Esophagus squamous epithelium (tissue), 5 donors: ENCODE results near the gene ARMH3. TPM values are rescaled to one million over a fixed set of nuclear protein-coding genes. Genes with fewer than 3 reads are reported as not detected.

ENCODE experiments used
- DNase-seq: peaks from one replicate; lab custom pipeline; 2025; lab: John Stamatoyannopoulos, UW
- H3K27ac ChIP-seq, 4 donors: fragments of 200-600 bp; sonication (generic); one replicate each; pipeline ENCODE4 v1.5.1; 2016 to 2019; ENCODE audit warnings: mild to moderate bottlenecking in 1 of 4
- H3K27me3 ChIP-seq, 4 donors: fragments of 200-600 bp; sonication (generic); 1 replicate in 3 of 4; 2 replicates in 1 of 4; pipeline versions ENCODE4 v1.5.1 to v1.6.0; 2017 to 2021; ENCODE audit warnings: antibody characterized with exemption in 1 of 4
- H3K36me3 ChIP-seq, 3 donors: fragments of 200-600 bp; sonication (generic); one replicate each; pipeline ENCODE4 v1.5.1; 2016 to 2019
- H3K4me1 ChIP-seq, 3 donors: fragments of 200-600 bp; sonication (generic); one replicate each; pipeline ENCODE4 v1.5.1; 2017 to 2019
- H3K4me3 ChIP-seq, 4 donors: fragments of 200-600 bp; sonication (generic); 1 replicate in 3 of 4; 2 replicates in 1 of 4; pipeline ENCODE4 v1.5.1; 2016 to 2019; ENCODE audit warnings: mild to moderate bottlenecking in 2 of 4, moderate library complexity in 1 of 4
- H3K9me3 ChIP-seq, 3 donors: fragments of 200-600 bp; sonication (generic); one replicate each; pipeline ENCODE4 v1.5.1; 2016 to 2019
- CTCF ChIP-seq, 6 experiments: fragments of 450-650 bp in 4 of 6; fragments of 200-600 bp in 2 of 6; sonication (generic) in 2 of 6; IDR thresholded peaks; one replicate each; pipeline ENCODE4 v1.5.1; 2016 to 2019; ENCODE audit warnings: antibody characterized with exemption in 6 of 6, mild to moderate bottlenecking in 4 of 6, moderate library complexity in 4 of 6
- POLR2A ChIP-seq, 4 donors: fragments of 450-650 bp; IDR thresholded peaks; one replicate each; pipeline ENCODE4 v1.6.1; 2017; ENCODE audit warnings: antibody characterized with exemption in 4 of 4, mild to moderate bottlenecking in 4 of 4, moderate library complexity in 3 of 4
- WGBS, 2 donors: methylation state at CpG; one replicate each; pipeline ENCODE4 v1.1.5; 2018; 5-methylcytosine and 5-hydroxymethylcytosine counted together
- intact Hi-C: fragments of 100-400 bp; cut with DNase I; formaldehyde crosslinking; loops from one replicate; pipeline ENCODE4 v1.15.0; 2022
- total RNA-seq, 4 donors: library from RNA; depleted of rRNA; stranded (reverse); fragments of >200 nt; gene quantifications; one replicate each; pipeline ENCODE4 v1.1.0, GENCODE V29; 2016
- donor health status: DM: yes; HTN: yes; CAD: no.

ARMH3 gene
- total RNA-seq, 4 donors from 2014 or later, result 13.3 to 17.2 (median 16.1) TPM

- no peaks in the 10 kb centered on the region for H3K27me3 ChIP-seq
- no peaks in the 10 kb centered on the region for H3K4me1 ChIP-seq
- H3K9me3 ChIP-seq, result no peaks in the 10 kb centered on the region
- TF ChIP-seq POLR2A (IDR thresholded peaks at IDR 0.05), result no peak
- TF ChIP-seq CTCF (IDR thresholded peaks at IDR 0.05), result no peak
- intact Hi-C loops, result no loop called here
- DNase-seq, result no peak
- peaks cover 0 to 76% (median 0%) of the 10 kb centered on the region in 3 donors for H3K36me3 ChIP-seq
- H3K4me3 ChIP-seq, result no peak overlapping the region
- no peak overlapping the region for H3K27ac ChIP-seq
Measured at GRCh38 chr10:101950213-101950612, 105.8 kb downstream of the ARMH3 start.

- H3K27ac ChIP-seq, result no peak overlapping the region
- H3K9me3 ChIP-seq, result no peaks in the 10 kb centered on the region
- intact Hi-C loops, result no loop called here
- WGBS, 2 donors, result 38 to 46% methylated on average over 1 of the region's 1 CpG
- peaks cover 0 to 29% (median 0%) of the 10 kb centered on the region in 3 donors for H3K36me3 ChIP-seq
- no peak overlapping the region for H3K4me3 ChIP-seq
- DNase-seq, result no peak
- peaks cover 0 to 26% (median 16%) of the 10 kb centered on the region in 3 donors for H3K4me1 ChIP-seq
- H3K27me3 ChIP-seq, result no peaks in the 10 kb centered on the region
- TF ChIP-seq POLR2A (IDR thresholded peaks at IDR 0.05) (no peak), CTCF (IDR thresholded peaks at IDR 0.05) (no peak)
Measured at GRCh38 chr10:101941871-101942270, 114.1 kb downstream of the ARMH3 start.

- intact Hi-C loops, result no loop called here
- Histone ChIP-seq H3K4me3 (no peak overlapping the region), H3K27me3 (no peaks in the 10 kb centered on the region), H3K9me3 (no peaks in the 10 kb centered on the region), H3K27ac (no peak overlapping the region), H3K36me3 (peaks cover 0 to 22% (median 0%) of the 10 kb centered on the region in 3 donors), H3K4me1 (peaks cover 0 to 26% (median 16%) of the 10 kb centered on the region in 3 donors)
- TF ChIP-seq POLR2A (IDR thresholded peaks at IDR 0.05) (no peak), CTCF (IDR thresholded peaks at IDR 0.05) (no peak)
- WGBS, 2 donors, result 85 to 89% methylated on average over 1 of the region's 1 CpG
- DNase-seq, result no peak
Measured at GRCh38 chr10:101940916-101941315, 115.1 kb downstream of the ARMH3 start.

- H3K36me3 ChIP-seq, result peaks cover 0 to 22% (median 0%) of the 10 kb centered on the region in 3 donors
- no peak for DNase-seq
- TF ChIP-seq POLR2A (IDR thresholded peaks at IDR 0.05), result no peak
- no peak for TF ChIP-seq CTCF (IDR thresholded peaks at IDR 0.05)
- H3K9me3 ChIP-seq, result no peaks in the 10 kb centered on the region
- H3K27ac ChIP-seq, result peak overlapping the region in 3 of 4 donors; percentile 12 to 56 (median 42)
- intact Hi-C loops, result no loop called here
- H3K4me3 ChIP-seq, result no peak overlapping the region
- H3K4me1 ChIP-seq, result peaks cover 0 to 26% (median 16%) of the 10 kb centered on the region in 3 donors
- no peaks in the 10 kb centered on the region for H3K27me3 ChIP-seq
- 69 to 70% methylated on average over 3 of the region's 3 CpGs for WGBS, 2 donors
Measured at GRCh38 chr10:101939729-101940128, 116.2 kb downstream of the ARMH3 start.

GRCh38 chr10:101939008-101939648, 116.8 kb downstream of the ARMH3 start:
- DNase-seq, result no peak
- peak overlapping the region in 3 of 4 donors; percentile 22 to 56 (median 42) for H3K27ac ChIP-seq

More at GRCh38 chr10:101939008-101939648, 116.8 kb downstream of the ARMH3 start:
- H3K9me3 ChIP-seq, result no peaks in the 10 kb centered on the region
- 54 to 57% methylated on average over 3 of the region's 3 CpGs for WGBS, 2 donors
- H3K36me3 ChIP-seq, result peaks cover 0 to 22% (median 0%) of the 10 kb centered on the region in 3 donors
- H3K4me3 ChIP-seq, result no peak overlapping the region
- intact Hi-C loops, result no loop called here
- H3K4me1 ChIP-seq, result peaks cover 0 to 26% (median 16%) of the 10 kb centered on the region in 3 donors
- TF ChIP-seq POLR2A (IDR thresholded peaks at IDR 0.05) (no peak), CTCF (IDR thresholded peaks at IDR 0.05) (no peak)
- H3K27me3 ChIP-seq, result no peaks in the 10 kb centered on the region
